GM18873 (cell line): Measurements from ENCODE around the gene TRIM38.
"Not testable (repeated sequence)": the region's sequence is repeated elsewhere in the genome, so short reads cannot be mapped to it uniquely, and the experiment has no call there.

Source experiments
- ATAC-seq: cut with Tn5 transposase; IDR thresholded peaks from one replicate; pipeline ENCODE4 v1.9.1; 2021; ENCODE audit warnings: mild to moderate bottlenecking, moderate library complexity, moderate number of reproducible peaks; ENCODE audit not compliant: unreplicated experiment, low FRiP score

TRIM38 gene

GRCh38 chr6:25939593-25939992, 23.0 kb upstream of the TRIM38 start:
- ATAC-seq: no peak

- no peak for ATAC-seq
Measured at GRCh38 chr6:25942561-25943147, 19.9 kb upstream of the TRIM38 start.

GRCh38 chr6:25943887-25944286, 18.7 kb upstream of the TRIM38 start:
- ATAC-seq: no peak

GRCh38 chr6:25944688-25945574, 17.7 kb upstream of the TRIM38 start:
- ATAC-seq: no peak

- not testable (repeated sequence) for ATAC-seq
Measured at GRCh38 chr6:25945738-25946137, 16.9 kb upstream of the TRIM38 start.

GRCh38 chr6:25946631-25947030, 16.0 kb upstream of the TRIM38 start:
- no peak for ATAC-seq

GRCh38 chr6:25947492-25947891, 15.1 kb upstream of the TRIM38 start:
- ATAC-seq: not testable (repeated sequence)

GRCh38 chr6:25949695-25950094, 12.9 kb upstream of the TRIM38 start:
- no peak for ATAC-seq

GRCh38 chr6:25950297-25950696, 12.3 kb upstream of the TRIM38 start:
- no peak for ATAC-seq

- ATAC-seq: no peak
Measured at GRCh38 chr6:25951296-25952032, 11.1 kb upstream of the TRIM38 start.

GRCh38 chr6:25952535-25952934, 10.1 kb upstream of the TRIM38 start:
- ATAC-seq: no peak

- ATAC-seq: no peak
Measured at GRCh38 chr6:25953733-25954132, 8.9 kb upstream of the TRIM38 start.

- no peak for ATAC-seq
Measured at GRCh38 chr6:25954756-25955155, 7.8 kb upstream of the TRIM38 start.

- no peak for ATAC-seq
Measured at GRCh38 chr6:25956226-25956625, 6.4 kb upstream of the TRIM38 start.

GRCh38 chr6:25958700-25959162, 3.9 kb upstream of the TRIM38 start:
- no peak for ATAC-seq

- ATAC-seq: no peak
Measured at GRCh38 chr6:25959890-25960536, 2.6 kb upstream of the TRIM38 start.

GRCh38 chr6:25960734-25961133, 1.9 kb upstream of the TRIM38 start:
- no peak for ATAC-seq

- ATAC-seq: no peak
Measured at GRCh38 chr6:25961619-25962148, 918 bp upstream of the TRIM38 start.

- no peak for ATAC-seq
Measured at GRCh38 chr6:25963426-25964123, 973 bp downstream of the TRIM38 start.

GRCh38 chr6:25965058-25965457, 2.5 kb downstream of the TRIM38 start:
- ATAC-seq: no peak
